Neuron (in vitro differentiated cells): ENCODE measurements around the gene DGLUCY.
"Not testable (repeated sequence)": the region's sequence is repeated elsewhere in the genome, so short reads cannot be mapped to it uniquely, and the experiment has no call there.

ENCODE experiments used
- H2AFZ ChIP-seq: one replicate; pipeline ENCODE4 v1.6.1; 2013; ENCODE audit warnings: low read depth, mild to moderate bottlenecking, inconsistent platforms, low read length, moderate library complexity
- H3K27me3 ChIP-seq: one replicate; pipeline ENCODE4 v1.6.1; 2013; ENCODE audit warnings: low read length; ENCODE audit not compliant: insufficient read depth
- H3K36me3 ChIP-seq: one replicate; pipeline ENCODE4 v1.6.1; 2013; ENCODE audit warnings: low read length; ENCODE audit not compliant: insufficient read depth
- H3K4me1 ChIP-seq: one replicate; pipeline ENCODE4 v1.6.1; 2013; ENCODE audit warnings: low read length; ENCODE audit not compliant: insufficient read depth
- H3K4me3 ChIP-seq: 2 replicates; pipeline ENCODE4 v1.5.1; 2013; ENCODE audit warnings: mild to moderate bottlenecking, low read length, moderate library complexity
- H3K9me3 ChIP-seq: one replicate; pipeline ENCODE4 v1.6.1; 2013; ENCODE audit warnings: low read length

The DGLUCY gene

GRCh38 chr14:91171291-91171690 lies 57.4 kb downstream of the DGLUCY start:
- H3K36me3 ChIP-seq: peaks cover 10% of the 10 kb centered on the region
- H3K4me1 ChIP-seq: no peaks in the 10 kb centered on the region
- no peak overlapping the region for H2AFZ ChIP-seq
- no peaks in the 10 kb centered on the region for H3K9me3 ChIP-seq
- H3K4me3 ChIP-seq: no peak overlapping the region
- no peaks in the 10 kb centered on the region for H3K27me3 ChIP-seq

- H3K9me3 ChIP-seq: no peaks in the 10 kb centered on the region
- H3K36me3 ChIP-seq: peaks cover 8% of the 10 kb centered on the region
- no peaks in the 10 kb centered on the region for H3K27me3 ChIP-seq
- no peak overlapping the region for H3K4me3 ChIP-seq
- no peak overlapping the region for H2AFZ ChIP-seq
- no peaks in the 10 kb centered on the region for H3K4me1 ChIP-seq
These were observed 59.4 kb downstream of the DGLUCY start for GRCh38 chr14:91173221-91173670.

- H3K4me1 ChIP-seq: no peaks in the 10 kb centered on the region
- no peak overlapping the region for H3K4me3 ChIP-seq
- H3K27me3 ChIP-seq: no peaks in the 10 kb centered on the region
- H3K9me3 ChIP-seq: no peaks in the 10 kb centered on the region
- H2AFZ ChIP-seq: no peak overlapping the region
- peaks cover 5% of the 10 kb centered on the region for H3K36me3 ChIP-seq
These were observed 60.0 kb downstream of the DGLUCY start for GRCh38 chr14:91173904-91174303.

GRCh38 chr14:91175291-91176201 lies 61.7 kb downstream of the DGLUCY start:
- Histone ChIP-seq H3K4me3 (no peak overlapping the region), H3K4me1 (no peaks in the 10 kb centered on the region), H2AFZ (no peak overlapping the region), H3K36me3 (peaks cover 3% of the 10 kb centered on the region), H3K9me3 (no peaks in the 10 kb centered on the region), H3K27me3 (no peaks in the 10 kb centered on the region)

GRCh38 chr14:91177073-91178034 lies 63.5 kb downstream of the DGLUCY start:
- Histone ChIP-seq H3K27me3 (no peaks in the 10 kb centered on the region), H3K36me3 (peaks cover 12% of the 10 kb centered on the region), H3K9me3 (no peaks in the 10 kb centered on the region), H3K4me3 (no peak overlapping the region), H3K4me1 (no peaks in the 10 kb centered on the region), H2AFZ (no peak overlapping the region)

- no peak overlapping the region for H2AFZ ChIP-seq
These were observed 66.7 kb downstream of the DGLUCY start for GRCh38 chr14:91180611-91181010.

GRCh38 chr14:91182753-91183152 lies 68.9 kb downstream of the DGLUCY start:
- not testable (repeated sequence) for H3K27me3 ChIP-seq, H3K4me1 ChIP-seq, H2AFZ ChIP-seq, H3K4me3 ChIP-seq, H3K9me3 ChIP-seq
- H3K36me3 ChIP-seq: peaks cover 16% of the 10 kb centered on the region

More at GRCh38 chr14:91180611-91181010, 66.7 kb downstream of the DGLUCY start:
- no peaks in the 10 kb centered on the region for H3K27me3 ChIP-seq
- H3K9me3 ChIP-seq: no peaks in the 10 kb centered on the region
- H3K36me3 ChIP-seq: peaks cover 18% of the 10 kb centered on the region
- no peak overlapping the region for H3K4me3 ChIP-seq
- H3K4me1 ChIP-seq: no peaks in the 10 kb centered on the region

- no peak overlapping the region for H2AFZ ChIP-seq
- peaks cover 24% of the 10 kb centered on the region for H3K36me3 ChIP-seq
- no peaks in the 10 kb centered on the region for H3K4me1 ChIP-seq
- no peak overlapping the region for H3K4me3 ChIP-seq
- no peaks in the 10 kb centered on the region for H3K27me3 ChIP-seq
- no peaks in the 10 kb centered on the region for H3K9me3 ChIP-seq
These were observed 70.7 kb downstream of the DGLUCY start for GRCh38 chr14:91184559-91184958.

GRCh38 chr14:91185721-91186120 lies 71.8 kb downstream of the DGLUCY start:
- H3K4me3 ChIP-seq: no peak overlapping the region
- H2AFZ ChIP-seq: no peak overlapping the region
- no peaks in the 10 kb centered on the region for H3K9me3 ChIP-seq
- H3K4me1 ChIP-seq: no peaks in the 10 kb centered on the region
- no peaks in the 10 kb centered on the region for H3K27me3 ChIP-seq
- peaks cover 26% of the 10 kb centered on the region for H3K36me3 ChIP-seq

GRCh38 chr14:91186515-91187066 lies 72.7 kb downstream of the DGLUCY start:
- no peaks in the 10 kb centered on the region for H3K4me1 ChIP-seq
- H3K36me3 ChIP-seq: peaks cover 25% of the 10 kb centered on the region
- H3K9me3 ChIP-seq: no peaks in the 10 kb centered on the region
- no peak overlapping the region for H3K4me3 ChIP-seq
- H3K27me3 ChIP-seq: no peaks in the 10 kb centered on the region
- H2AFZ ChIP-seq: no peak overlapping the region

GRCh38 chr14:91187271-91187670 lies 73.4 kb downstream of the DGLUCY start:
- Histone ChIP-seq H2AFZ (no peak overlapping the region), H3K4me3 (no peak overlapping the region), H3K27me3 (no peaks in the 10 kb centered on the region), H3K4me1 (no peaks in the 10 kb centered on the region), H3K9me3 (no peaks in the 10 kb centered on the region), H3K36me3 (peaks cover 24% of the 10 kb centered on the region)

GRCh38 chr14:91190853-91191252 lies 77.0 kb downstream of the DGLUCY start:
- no peaks in the 10 kb centered on the region for H3K4me1 ChIP-seq
- no peaks in the 10 kb centered on the region for H3K27me3 ChIP-seq
- H2AFZ ChIP-seq: no peak overlapping the region
- peaks cover 16% of the 10 kb centered on the region for H3K36me3 ChIP-seq
- H3K9me3 ChIP-seq: no peaks in the 10 kb centered on the region
- no peak overlapping the region for H3K4me3 ChIP-seq

GRCh38 chr14:91193069-91193468 lies 79.2 kb downstream of the DGLUCY start:
- H3K4me1 ChIP-seq: no peaks in the 10 kb centered on the region
- peaks cover 3% of the 10 kb centered on the region for H3K9me3 ChIP-seq
- H3K27me3 ChIP-seq: no peaks in the 10 kb centered on the region
- peaks cover 16% of the 10 kb centered on the region for H3K36me3 ChIP-seq
- H2AFZ ChIP-seq: no peak overlapping the region
- no peak overlapping the region for H3K4me3 ChIP-seq
